Left ventricle myocardium superior (tissue), 1 donor: ENCODE data around the gene TRIM59. TPM values are rescaled to one million over a fixed set of nuclear protein-coding genes. Genes with fewer than 3 reads are reported as not detected.

Experiments
- ATAC-seq: fragments of 200-7000 bp; cut with Tn5 transposase; one replicate; pipeline ENCODE4 v1.9.1; 2020; ENCODE audit warnings: mild to moderate bottlenecking, moderate library complexity
- DNase-seq: peaks from one replicate; pipeline ENCODE4 v3.0.0-alpha.2; 2020
- intact Hi-C: fragments of 100-400 bp; cut with micrococcal nuclease; formaldehyde crosslinking; loops from one replicate; pipeline ENCODE4 v1.11.0; 2022
- long read RNA-seq: library from polyadenylated mRNA; unstranded; transcript quantifications from one replicate; pipeline ENCODE4 v2.0.0, GENCODE V29; 2021
- total RNA-seq: library from RNA; stranded (reverse); fragmentation: NEBNext Ultra II Directional; extraction: Animal tissue kit (Norgen Biotek cat#: 25700); gene quantifications from one replicate; pipeline ENCODE4 v1.2.1, GENCODE V29; 2021
- donor health status: DM: no; HTN: yes; CAD: no; lungs with severe emphysema.

Gene TRIM59, protein sequence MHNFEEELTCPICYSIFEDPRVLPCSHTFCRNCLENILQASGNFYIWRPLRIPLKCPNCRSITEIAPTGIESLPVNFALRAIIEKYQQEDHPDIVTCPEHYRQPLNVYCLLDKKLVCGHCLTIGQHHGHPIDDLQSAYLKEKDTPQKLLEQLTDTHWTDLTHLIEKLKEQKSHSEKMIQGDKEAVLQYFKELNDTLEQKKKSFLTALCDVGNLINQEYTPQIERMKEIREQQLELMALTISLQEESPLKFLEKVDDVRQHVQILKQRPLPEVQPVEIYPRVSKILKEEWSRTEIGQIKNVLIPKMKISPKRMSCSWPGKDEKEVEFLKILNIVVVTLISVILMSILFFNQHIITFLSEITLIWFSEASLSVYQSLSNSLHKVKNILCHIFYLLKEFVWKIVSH
- total RNA-seq = 0.40 TPM
- long read RNA-seq = 0 reads

DNA sequence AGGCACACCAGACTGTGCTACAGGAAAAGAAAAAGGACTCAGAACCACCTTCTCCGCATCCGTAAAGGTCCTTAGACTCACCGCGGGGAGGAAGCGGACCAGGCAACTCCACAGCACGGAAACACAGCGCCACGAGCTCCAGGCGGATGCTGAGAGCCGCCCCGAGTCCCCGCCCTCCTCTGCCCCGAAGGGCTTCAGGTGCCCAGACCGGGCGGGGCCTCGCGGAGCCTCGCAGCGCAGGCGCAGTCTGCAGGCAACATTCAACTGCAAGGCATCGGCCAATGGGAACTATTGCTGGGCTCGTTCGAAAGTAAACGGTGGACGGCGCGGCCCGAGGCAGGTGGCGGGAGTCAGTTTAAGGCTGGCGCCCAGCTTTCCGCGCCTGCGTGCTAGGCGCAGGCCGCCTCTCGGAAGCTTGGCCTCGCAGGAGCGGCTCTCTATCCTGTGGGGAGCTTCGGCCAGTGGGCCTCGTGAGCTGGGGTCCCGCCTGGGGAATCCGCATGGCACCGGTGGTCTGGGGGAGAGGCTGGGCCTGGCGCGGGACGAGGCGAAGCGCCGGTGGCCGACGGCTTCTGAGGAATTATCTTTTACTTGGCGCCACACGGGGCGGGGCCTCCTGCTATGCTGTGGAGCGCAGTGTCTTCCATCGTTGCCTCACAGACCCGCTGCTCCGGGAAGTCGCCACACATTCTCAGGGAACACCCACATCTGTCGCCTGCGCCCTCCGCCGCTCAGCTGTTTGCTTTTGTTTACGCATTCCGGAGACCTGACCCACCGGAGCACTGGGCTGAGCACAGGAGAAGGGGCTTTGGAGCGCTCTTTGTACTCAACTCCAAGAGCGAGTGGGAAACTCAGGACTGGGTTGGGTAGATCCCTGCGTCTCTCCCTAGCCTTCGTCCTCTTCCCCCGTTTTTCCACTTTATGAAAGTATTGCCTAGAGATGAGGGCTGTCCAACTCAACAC lies at the start of gene TRIM59:
TSS of gene TRIM59 (minus strand) at position 151 of the 963 bp plus-strand sequence. CDS start 10,603 bp downstream, outside the sequence.
- DNase-seq (peak; percentile 86), ATAC-seq (peak; percentile 95)
- intact Hi-C loops = no loop called here

DNA sequence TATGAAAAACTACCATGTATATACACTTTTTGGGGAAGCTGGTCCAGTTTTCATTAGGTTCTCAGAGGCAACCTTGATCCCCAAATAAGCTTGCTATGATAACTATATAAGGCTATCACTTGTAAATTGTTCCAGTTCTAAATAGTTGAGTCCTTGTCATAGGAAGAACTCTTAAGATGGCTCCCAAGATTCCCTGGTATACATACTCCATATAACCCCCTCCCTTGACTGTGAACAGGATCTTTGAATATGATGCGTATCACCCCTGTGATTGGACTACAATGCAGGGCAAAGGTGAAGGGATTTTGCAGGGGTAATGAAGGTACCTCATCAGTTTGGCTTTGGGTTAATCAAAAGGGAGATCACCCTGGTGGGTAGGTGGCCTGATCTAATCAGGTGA lies 48.6 kb upstream of the TRIM59 start:
- DNase-seq (no peak), ATAC-seq (no peak)
- intact Hi-C loops = no loop called here

DNA sequence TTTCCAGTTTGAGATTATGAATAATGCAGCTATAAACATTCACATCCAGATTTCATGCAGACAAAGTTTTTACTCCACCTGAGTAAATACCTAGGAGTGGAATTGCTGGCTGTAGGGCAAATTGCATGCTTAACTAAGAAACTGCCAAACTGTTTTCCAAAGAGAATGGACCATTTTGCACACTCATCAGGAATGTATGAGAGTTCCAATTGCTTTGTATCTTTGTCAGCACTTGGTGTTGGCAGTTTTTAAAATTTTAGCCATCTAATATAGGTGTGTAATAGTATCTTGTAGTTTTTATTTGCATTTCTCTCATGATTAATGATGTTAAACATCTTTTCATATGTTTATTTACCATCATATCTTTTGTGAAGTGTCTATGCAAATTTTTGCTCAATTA lies 40.6 kb upstream of the TRIM59 start:
- ATAC-seq = no peak

DNA sequence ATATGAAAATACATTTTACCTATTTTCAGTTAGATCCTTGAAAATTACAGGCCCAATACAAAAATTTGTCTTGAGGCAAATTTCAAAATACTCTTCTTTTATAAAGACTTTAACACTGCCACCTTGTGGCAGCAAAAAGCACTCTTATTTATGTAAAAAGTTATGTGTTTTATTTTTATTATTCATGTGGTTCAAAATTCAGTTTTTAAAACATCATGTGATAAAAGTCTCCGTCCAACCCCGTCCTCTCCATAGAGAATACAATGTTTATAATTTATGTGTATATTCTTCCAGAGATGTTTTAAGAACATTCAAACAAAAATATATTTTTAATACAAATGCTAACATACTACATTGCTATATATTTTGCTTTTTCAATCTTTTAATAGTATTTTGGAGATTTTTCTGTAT lies 36.9 kb upstream of the TRIM59 start:
- intact Hi-C loops = no loop called here
- DNase-seq (no peak), ATAC-seq (no peak)

More for the DNA sequence above, 40.6 kb upstream of the TRIM59 start:
- no peak for DNase-seq
- intact Hi-C loops = no loop called here

DNA sequence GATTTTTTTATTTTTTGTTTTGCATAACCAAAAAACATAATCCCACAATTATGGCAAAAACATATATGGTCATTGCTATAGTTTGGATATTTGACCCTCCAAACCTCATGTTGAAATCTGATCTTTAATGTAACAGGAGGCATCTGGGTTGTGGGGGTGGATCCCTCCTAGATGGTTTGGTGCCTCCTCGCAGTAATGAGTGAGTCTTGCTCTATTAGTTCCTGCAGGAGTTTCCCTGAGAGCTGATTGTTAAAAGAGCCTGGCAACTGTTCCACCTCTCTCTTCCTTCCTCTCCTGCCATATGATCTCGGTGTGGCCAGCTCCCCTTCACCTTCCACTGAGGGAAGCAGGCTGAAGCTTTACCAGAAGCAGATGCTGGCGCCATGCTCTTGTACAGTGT lies 33.2 kb upstream of the TRIM59 start:
- intact Hi-C loops = no loop called here

DNA sequence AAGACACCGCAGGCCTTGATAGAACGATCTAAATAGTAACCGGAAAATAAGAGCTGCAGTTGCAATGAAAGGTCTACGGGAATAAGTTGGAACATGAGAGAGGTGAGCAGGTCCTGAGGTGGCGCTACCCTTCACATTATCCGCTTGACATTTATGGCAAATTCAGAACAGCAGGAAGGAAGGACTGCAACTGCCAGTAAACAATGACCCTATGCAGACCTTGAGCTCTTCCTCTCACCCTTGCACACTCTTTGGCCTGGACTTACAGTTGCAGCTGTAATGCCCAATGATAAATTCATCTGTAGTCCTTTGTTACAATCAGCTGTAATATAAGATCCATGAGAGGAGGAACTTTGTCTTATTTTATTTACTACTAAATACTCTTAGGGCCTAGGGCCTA lies 32.3 kb upstream of the TRIM59 start:
- no peak for ATAC-seq
- DNase-seq = no peak
- intact Hi-C loops = no loop called here

More for the DNA sequence above, 33.2 kb upstream of the TRIM59 start:
- ATAC-seq (no peak), DNase-seq (no peak)

DNA sequence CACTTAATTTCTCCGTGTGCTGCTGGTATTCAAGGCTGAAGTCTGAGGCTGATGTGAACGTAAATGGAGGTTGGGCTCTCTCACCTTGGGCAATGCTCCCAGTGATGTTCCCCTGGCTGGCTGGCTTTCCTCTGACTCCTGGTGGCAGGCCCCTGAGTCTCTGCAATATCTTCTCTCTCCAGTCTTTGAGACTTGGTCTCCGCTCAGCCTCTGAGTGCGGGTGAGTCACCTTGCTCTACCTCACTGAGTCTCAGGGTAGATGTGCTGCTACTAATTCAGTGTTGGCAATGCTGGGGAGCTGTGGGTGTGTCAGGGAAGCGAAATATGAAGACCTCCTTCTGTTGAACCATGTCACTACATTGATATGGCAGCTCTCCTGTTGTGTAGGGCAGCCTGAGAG lies 31.3 kb upstream of the TRIM59 start:
- intact Hi-C loops = no loop called here
- DNase-seq (no peak), ATAC-seq (no peak)

DNA sequence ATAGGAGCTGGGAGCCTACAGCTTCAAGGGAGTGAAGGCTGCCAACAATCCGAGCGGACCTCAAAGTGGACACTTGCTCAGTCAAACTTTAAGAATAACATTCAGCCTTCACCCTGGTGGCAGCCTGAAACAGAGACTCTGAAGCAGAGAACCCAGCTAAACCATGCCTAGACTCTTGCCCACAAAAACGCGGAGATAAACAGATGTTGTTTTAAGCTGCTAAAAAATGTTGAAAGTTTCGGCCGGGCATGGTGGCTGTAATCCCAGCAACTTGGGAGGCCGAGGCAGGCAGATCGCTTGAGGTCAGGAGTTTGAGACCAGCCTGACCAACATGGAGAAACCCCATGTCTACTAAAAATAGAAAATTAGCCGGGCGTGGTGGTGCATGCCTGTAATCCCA lies 29.8 kb upstream of the TRIM59 start:
- DNase-seq = no peak
- no peak for ATAC-seq
- intact Hi-C loops = no loop called here

DNA sequence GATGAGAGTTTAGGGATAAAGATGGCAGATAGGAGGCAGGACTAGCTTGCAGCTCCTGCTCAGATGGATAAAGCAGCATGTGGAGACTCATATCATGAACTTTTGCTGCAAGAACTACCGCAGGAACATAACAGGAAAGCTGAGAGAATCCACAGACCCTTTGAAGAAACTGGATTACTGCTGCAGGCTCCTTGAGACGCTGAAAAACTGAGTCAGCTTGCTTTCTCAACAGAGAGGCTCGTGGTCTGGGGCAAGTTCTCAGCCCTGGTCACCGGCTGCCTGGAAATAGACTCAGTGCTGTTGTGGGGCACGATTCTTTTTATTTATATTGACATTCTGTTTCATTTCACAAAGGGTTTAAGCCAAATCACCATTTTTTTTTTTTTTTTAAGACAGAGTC lies 28.8 kb upstream of the TRIM59 start:
- ATAC-seq = no peak
- intact Hi-C loops = no loop called here
- no peak for DNase-seq

DNA sequence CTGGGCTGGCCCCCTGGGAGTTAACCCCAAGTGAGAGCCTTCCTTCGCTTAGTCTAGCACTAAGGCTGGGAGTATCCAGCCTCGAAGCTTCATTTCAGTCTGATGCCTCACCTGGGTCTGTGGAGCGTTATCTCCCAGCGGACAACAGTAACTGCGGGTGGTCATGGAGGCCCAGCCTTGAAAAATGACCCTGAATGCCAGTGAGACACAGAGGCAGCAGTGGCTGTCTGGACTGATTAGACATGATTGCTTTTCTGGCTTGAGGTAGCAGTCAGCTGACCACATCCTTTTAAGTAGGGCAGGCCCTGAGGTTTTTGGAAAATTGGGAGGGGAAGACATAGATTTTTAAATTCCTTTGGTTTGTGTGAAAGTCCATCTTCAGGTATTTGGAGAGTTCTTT lies 28.2 kb upstream of the TRIM59 start:
- no peak for DNase-seq
- no peak for ATAC-seq
- intact Hi-C loops = no loop called here

DNA sequence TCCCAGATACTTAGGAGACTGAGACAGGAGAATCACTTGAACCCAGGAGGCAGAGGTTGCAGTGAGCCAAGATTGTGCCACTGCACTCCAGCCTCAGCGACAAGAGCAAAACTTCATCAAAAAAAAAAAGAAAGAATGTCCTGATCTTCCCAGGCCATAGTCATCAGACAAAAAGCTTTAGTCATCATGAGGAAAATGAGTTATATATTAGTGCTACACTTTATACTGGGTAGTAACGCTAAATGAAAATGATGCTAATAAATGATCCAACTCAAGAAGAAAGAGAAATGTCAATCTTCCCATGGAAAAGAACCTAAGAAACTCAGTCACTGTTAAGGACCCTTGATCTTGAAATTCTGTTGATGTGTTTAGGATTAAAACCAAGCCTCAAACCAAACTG lies 26.3 kb upstream of the TRIM59 start:
- intact Hi-C loops = no loop called here
- DNase-seq = no peak

DNA sequence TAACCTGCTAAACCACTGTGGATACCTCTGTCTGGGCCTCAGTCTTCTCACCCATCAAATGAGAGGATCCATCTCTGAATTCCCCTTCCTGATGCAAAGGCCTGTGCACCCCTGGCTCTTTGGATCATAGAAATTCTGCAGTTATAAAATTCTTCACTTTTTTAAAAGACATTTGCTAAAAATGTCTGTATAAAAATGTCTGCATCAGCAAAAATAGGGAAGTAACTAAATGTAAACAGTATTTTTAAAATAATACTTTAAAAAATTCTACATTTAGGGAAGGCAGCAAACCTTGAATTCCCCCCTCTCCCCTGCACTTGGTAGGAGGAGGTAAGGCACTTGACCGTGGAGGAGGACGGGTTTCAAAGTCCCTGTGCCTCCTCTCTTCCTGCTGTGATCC lies 25.6 kb upstream of the TRIM59 start:
- ATAC-seq (no peak), DNase-seq (no peak)
- intact Hi-C loops = no loop called here

More for the DNA sequence above, 26.3 kb upstream of the TRIM59 start:
- no peak for ATAC-seq

DNA sequence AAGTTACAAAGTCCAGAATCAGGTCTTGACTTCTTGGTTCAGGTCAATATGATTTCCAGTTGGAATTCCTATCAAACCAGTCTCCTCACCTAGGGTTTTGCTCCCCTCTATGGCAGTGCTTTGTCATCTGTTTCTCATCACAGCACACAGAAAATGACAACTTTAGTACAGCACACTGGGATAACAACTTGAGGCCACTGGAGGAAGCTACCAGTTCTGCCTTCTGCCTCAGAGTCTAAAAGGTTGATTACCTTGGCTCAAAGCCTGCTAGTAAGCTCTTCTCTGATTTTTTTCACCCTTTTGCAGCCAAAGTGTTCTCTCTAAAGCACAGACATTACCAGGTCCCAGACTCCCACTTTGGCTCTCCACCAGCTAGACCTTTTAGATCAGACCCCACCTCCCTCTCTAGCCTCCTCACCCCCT lies 24.8 kb upstream of the TRIM59 start:
- intact Hi-C loops = no loop called here
- no peak for DNase-seq
- no peak for ATAC-seq

DNA sequence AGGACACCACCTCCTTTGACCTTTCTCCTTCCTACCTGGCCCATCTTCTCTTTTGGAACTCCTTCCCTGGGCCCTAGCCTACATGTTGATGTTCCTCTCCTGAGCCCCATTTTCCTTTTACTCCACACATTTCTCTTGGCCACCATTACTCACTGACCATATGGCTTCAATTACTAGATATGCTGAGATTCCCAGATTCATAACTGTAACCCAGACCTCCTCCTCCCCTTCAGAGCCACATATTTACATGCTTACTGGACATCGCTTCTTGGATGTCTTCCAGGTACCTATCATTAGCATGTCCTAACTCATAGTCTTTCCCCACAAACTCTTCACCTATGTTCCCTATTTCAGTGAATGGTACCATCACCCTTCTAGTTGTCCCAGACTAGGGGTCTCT lies 24.4 kb upstream of the TRIM59 start:
- DNase-seq (no peak), ATAC-seq (no peak)
- intact Hi-C loops = no loop called here

DNA sequence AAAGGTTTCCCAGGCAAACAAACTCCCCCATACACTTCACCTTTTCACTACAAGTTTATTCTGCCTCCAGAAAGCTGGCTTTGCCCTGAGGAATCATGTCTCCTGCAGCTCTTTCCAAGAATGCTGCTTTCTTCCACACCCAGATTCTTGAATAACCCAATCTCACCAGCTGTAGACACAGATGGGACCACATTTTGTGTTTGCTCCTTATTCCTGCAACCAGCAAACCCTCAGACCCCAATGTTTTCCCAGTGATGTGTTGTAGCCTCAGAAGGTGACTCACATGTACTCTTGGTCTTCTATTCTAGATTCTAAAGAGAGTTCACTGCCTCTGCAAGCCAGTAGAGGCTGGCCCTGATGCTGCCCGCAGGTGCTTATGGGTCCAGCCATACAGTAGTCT lies 23.6 kb upstream of the TRIM59 start:
- ATAC-seq (no peak), DNase-seq (no peak)
- intact Hi-C loops = no loop called here

DNA sequence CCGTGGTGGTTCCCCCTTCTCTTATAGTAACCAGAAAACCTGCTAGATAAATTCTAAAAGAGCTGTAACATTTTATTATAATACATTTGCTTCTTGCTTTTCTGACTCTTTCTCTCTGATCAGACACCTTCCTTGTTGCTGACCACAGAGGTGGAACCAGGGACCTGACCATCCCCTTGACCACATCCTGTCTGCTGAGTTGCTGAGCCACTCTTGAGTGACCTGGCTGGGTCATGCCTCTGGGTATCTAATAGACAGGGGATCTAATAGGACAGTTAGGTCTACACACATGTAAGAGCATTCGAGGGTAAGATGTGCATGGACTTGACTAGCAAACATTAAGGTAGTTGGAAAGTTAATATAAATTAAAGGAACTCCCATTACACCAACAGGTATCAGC lies 22.8 kb upstream of the TRIM59 start:
- intact Hi-C loops = no loop called here
- DNase-seq (no peak), ATAC-seq (no peak)

DNA sequence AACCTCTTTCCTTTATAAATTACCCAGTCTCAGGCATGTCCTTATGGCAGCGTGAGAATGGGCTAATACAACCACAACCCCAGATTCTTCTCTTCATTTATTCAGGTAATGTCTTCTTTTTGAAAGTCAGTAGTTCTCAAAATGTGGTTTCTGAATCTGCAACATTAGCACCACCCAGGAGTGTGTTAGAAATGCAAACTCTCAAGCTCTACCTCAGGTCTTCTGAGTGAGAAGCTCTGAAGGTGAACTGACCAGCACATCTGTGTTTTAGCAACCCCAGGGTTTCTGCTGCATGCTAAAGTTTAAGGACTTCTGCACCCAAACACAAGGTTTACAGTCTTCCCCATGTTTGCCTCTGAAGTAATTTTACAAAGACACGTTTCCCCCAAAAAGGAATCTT lies 22.3 kb upstream of the TRIM59 start:
- no peak for ATAC-seq
- intact Hi-C loops = no loop called here

DNA sequence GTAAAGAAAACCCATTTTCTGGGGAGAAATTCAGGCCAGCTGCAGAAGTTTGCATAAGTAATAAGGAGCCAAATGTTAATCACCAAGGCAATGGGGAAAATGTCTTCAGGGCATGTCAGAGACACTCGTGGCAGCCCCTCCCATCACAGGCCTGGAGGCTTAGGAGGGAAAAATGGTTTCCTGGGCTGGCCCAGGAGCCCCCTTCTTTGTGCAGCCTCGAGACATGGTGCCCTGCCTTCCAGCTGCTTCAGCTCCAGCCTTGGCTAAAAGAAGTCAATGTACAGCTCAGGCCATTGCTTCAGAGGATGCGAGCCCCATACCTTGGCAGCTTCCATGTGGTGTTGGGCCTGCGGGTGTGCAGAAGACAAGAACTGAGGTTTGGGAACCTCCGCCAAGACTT lies 20.6 kb upstream of the TRIM59 start:
- DNase-seq (no peak), ATAC-seq (no peak)
- intact Hi-C loops = no loop called here

More for the DNA sequence above, 22.3 kb upstream of the TRIM59 start:
- no peak for DNase-seq

DNA sequence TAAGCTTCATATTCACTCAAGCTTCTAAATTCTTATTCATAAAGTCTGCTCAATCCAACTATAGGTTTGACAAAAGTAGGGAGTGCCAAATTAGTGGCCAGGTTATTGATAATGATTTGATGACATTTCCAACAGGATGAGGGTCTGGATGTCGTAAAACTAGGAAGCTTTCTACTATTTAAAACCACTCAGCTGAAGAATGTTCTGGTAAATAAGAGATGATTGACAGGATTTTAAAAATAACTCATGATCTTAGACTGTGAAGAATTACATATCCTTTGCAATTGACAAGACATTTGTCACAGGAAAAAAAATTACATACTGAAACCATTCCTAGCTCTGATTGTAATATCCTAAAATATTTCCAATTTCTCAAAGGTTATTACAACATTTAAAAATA lies 15.4 kb upstream of the TRIM59 start:
- intact Hi-C loops = no loop called here
- ATAC-seq (no peak), DNase-seq (no peak)

DNA sequence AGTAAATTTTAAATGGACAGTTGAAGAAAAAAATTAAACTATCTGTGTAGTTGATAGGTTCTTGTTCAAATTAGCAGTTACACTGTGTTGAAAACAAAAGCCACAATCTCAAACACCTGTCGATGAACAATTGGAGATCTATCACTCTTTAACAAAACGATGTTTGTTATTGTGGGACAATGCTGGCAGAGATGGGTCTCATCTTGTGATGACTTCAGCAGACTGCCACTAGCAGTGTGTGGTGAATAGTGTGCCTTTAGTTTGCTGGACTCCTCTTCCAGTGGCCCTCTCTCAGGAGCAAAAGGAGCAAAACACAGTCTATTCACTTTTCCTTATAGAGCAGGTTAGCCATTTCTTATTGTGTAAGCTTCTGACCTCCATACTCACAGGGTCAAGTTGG lies 14.7 kb upstream of the TRIM59 start:
- intact Hi-C loops = no loop called here
- no peak for ATAC-seq
- no peak for DNase-seq
